GM12874 (cell line): ENCODE measurements around the gene CTBP2.

ENCODE experiments used
- CTCF ChIP-seq: IDR thresholded peaks from 2 replicates; pipeline ENCODE4 v1.5.1; 2011; ENCODE audit warnings: low read depth, mild to moderate bottlenecking, control low read depth, low read length, moderate library complexity; ENCODE audit not compliant: insufficient read depth

Gene CTBP2

GRCh38 chr10:125107166-125107949 lies 53.0 kb downstream of the CTBP2 start:
- no peak for TF ChIP-seq CTCF

GRCh38 chr10:125106586-125106985 lies 53.8 kb downstream of the CTBP2 start:
- no peak for TF ChIP-seq CTCF

- TF ChIP-seq CTCF, result no peak
These were observed 54.6 kb downstream of the CTBP2 start for GRCh38 chr10:125105706-125106255.

GRCh38 chr10:125105155-125105554 lies 55.2 kb downstream of the CTBP2 start:
- no peak for TF ChIP-seq CTCF

GRCh38 chr10:125104559-125104958 lies 55.8 kb downstream of the CTBP2 start:
- no peak for TF ChIP-seq CTCF

GRCh38 chr10:125103924-125104323 lies 56.4 kb downstream of the CTBP2 start:
- TF ChIP-seq CTCF, result no peak

GRCh38 chr10:125103466-125103865 lies 56.9 kb downstream of the CTBP2 start:
- TF ChIP-seq CTCF, result no peak
